HepG2 (cell line): ENCODE measurements around the gene MAMSTR.

Experiments used
- ASH2L ChIP-seq: fragments of 300-600, 200-600 bp; sonication (generic); IDR thresholded peaks from 2 replicates; pipeline ENCODE4 v1.7.0; 2017; ENCODE audit warnings: low read depth, mild to moderate bottlenecking, moderate library complexity, mixed read lengths, low read length; ENCODE audit not compliant: insufficient read length
- BRCA1 ChIP-seq: sonication (generic); formaldehyde crosslinking; IDR thresholded peaks from 2 replicates; pipeline ENCODE4 v1.4.0; 2020; ENCODE audit warnings: missing genetic modification reagents
- CCDC6 ChIP-seq: sonication (generic); formaldehyde crosslinking; IDR thresholded peaks from 2 replicates; pipeline ENCODE4 v1.8.1; 2022; ENCODE audit warnings: mild to moderate bottlenecking, missing genetic modification reagents, moderate library complexity
- GABPB1 ChIP-seq: IDR thresholded peaks from 2 replicates; pipeline ENCODE4 v1.6.1; 2016; ENCODE audit warnings: mild to moderate bottlenecking, missing genetic modification reagents, moderate library complexity, missing compliant biosample characterization
- KDM1A ChIP-seq: IDR thresholded peaks from 2 replicates; pipeline ENCODE4 v1.6.1; 2016; ENCODE audit warnings: missing compliant biosample characterization
- TAF15 ChIP-seq: fragments of 200-400 bp; formaldehyde crosslinking; IDR thresholded peaks from one replicate; pipeline ENCODE4 v1.6.1; 2018; ENCODE audit warnings: mild to moderate bottlenecking, low read depth, low read length; ENCODE audit not compliant: poor library complexity, severe bottlenecking
- ZMAT5 ChIP-seq: sonication (generic); formaldehyde crosslinking; IDR thresholded peaks from 2 replicates; pipeline ENCODE4 v1.5.0; 2020; ENCODE audit warnings: mild to moderate bottlenecking, low read depth, missing genetic modification reagents, borderline replicate concordance
- ZNF232 ChIP-seq: sonication (generic); formaldehyde crosslinking; IDR thresholded peaks from 2 replicates; pipeline ENCODE4 v1.4.0; 2020; ENCODE audit warnings: missing genetic modification reagents, borderline replicate concordance
- ZNF7 ChIP-seq: IDR thresholded peaks from 2 replicates; pipeline ENCODE4 v1.6.1; 2016; ENCODE audit warnings: missing biosample characterization, missing genetic modification reagents

DNA sequence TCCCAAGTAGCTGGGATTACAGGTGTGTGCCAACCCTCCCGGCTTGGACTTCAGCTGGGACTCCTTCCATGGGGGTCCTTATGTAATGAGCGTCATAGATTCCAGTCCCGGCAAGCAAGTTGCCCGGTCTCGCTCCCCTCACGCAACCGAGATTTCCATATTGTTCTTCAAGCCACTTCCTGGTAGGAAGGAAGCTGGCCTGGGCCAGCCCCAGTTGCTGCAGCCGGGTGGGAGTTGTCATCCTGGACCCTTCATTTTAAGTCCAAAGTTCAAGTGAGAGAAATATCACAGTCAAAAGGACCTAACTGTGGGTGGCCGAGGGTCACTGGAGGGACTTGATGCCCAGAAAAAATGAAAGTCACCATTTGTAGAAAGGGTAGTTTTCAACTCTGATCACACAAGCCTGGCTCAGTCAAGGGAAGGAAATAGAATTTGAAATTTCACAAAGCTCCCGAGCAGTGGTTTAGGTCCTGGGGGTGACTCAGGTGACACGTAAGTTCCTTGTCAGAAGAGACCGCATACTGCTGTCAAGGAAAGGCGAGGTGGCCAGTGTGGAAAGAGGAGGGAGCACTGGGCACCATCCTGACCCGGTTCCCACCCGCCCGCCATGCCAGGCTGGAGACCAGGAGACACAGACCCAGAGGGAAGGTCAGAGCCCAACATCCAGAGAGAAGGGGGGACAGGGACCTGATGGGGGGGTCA is 41.1 kb upstream of the MAMSTR start:
- TF ChIP-seq ASH2L = no peak
- TF ChIP-seq ZMAT5 (CRISPR knock-in tag) = no peak
- no peak for TF ChIP-seq BRCA1 (CRISPR knock-in tag)
- TF ChIP-seq TAF15 = no peak
- TF ChIP-seq ZNF232 = no peak
- no peak for TF ChIP-seq GABPB1 (CRISPR knock-in tag)
- no peak for TF ChIP-seq KDM1A
- TF ChIP-seq CCDC6 (CRISPR knock-in tag) = no peak
- no peak for TF ChIP-seq ZNF7 (CRISPR knock-in tag)
